CD14-positive monocyte (primary cell): ENCODE data around the gene OSBPL2. TPM values are rescaled to one million over a fixed set of nuclear protein-coding genes. Genes with fewer than 3 reads are reported as not detected.

Experiments used
- DNase-seq, 3 donors: peaks; one replicate each; pipeline ENCODE4 v3.0.0-alpha.2; 2011 to 2022
- H2AFZ ChIP-seq: 2 replicates; pipeline ENCODE4 v1.6.0; 2012; ENCODE audit warnings: mild to moderate bottlenecking, low read depth, low read length, inconsistent platforms; ENCODE audit not compliant: insufficient read depth, poor library complexity, severe bottlenecking
- H3K27ac ChIP-seq, 2 donors: 1 replicate in 1 of 2; 2 replicates in 1 of 2; pipeline ENCODE4 v1.5.1; 2012 to 2013; ENCODE audit warnings: low read length in 2 of 2, control low read depth in 1 of 2, inconsistent platforms in 1 of 2, low read depth in 1 of 2, mild to moderate bottlenecking in 1 of 2
- H3K27me3 ChIP-seq, 2 donors: one replicate each; pipeline versions ENCODE4 v1.6.0 to v1.6.1; 2011 to 2013; ENCODE audit warnings: low read length in 2 of 2; ENCODE audit not compliant: control insufficient read depth in 2 of 2, insufficient read depth in 2 of 2
- H3K36me3 ChIP-seq, 2 donors: replicated peaks in 1 of 2; 1 replicate in 1 of 2; 2 replicates in 1 of 2; pipeline versions ENCODE4 v1.5.1 to v1.6.1; 2012 to 2013; ENCODE audit warnings: low read length in 2 of 2, control low read depth in 1 of 2, inconsistent platforms in 1 of 2, mild to moderate bottlenecking in 1 of 2; ENCODE audit not compliant: insufficient read depth in 2 of 2, control insufficient read depth in 1 of 2
- H3K4me1 ChIP-seq, 2 donors: 1 replicate in 1 of 2; 2 replicates in 1 of 2; pipeline versions ENCODE4 v1.5.1 to v1.6.1; 2012 to 2013; ENCODE audit warnings: low read length in 2 of 2, control low read depth in 1 of 2, inconsistent platforms in 1 of 2, mild to moderate bottlenecking in 1 of 2, moderate library complexity in 1 of 2; ENCODE audit not compliant: insufficient read depth in 2 of 2, control insufficient read depth in 1 of 2
- H3K4me2 ChIP-seq: replicated peaks from 2 replicates; pipeline ENCODE3; 2012; ENCODE audit warnings: low read length, moderate library complexity, mild to moderate bottlenecking; ENCODE audit not compliant: poor library complexity, severe bottlenecking; ENCODE audit errors: extremely low read depth
- H3K4me3 ChIP-seq, 3 experiments: fragments of 200-600 bp in 1 of 3; sonication (generic) in 1 of 3; replicated peaks in 1 of 3; 1 replicate in 2 of 3; 2 replicates in 1 of 3; pipeline ENCODE4 v1.5.1; 2011 to 2013; ENCODE audit warnings: low read length in 3 of 3, mild to moderate bottlenecking in 3 of 3, control low read depth in 2 of 3, low read depth in 2 of 3, inconsistent platforms in 1 of 3, moderate library complexity in 1 of 3
- H3K79me2 ChIP-seq: 2 replicates; pipeline ENCODE4 v1.6.0; 2012; ENCODE audit warnings: mild to moderate bottlenecking, control low read depth, inconsistent platforms, low read length, moderate library complexity; ENCODE audit not compliant: insufficient read depth
- H3K9ac ChIP-seq: 2 replicates; pipeline ENCODE4 v1.6.0; 2017; ENCODE audit warnings: low read length, mild to moderate bottlenecking; ENCODE audit not compliant: insufficient read depth, poor library complexity, severe bottlenecking
- H3K9me3 ChIP-seq, 2 donors: replicated peaks in 1 of 2; 1 replicate in 1 of 2; 2 replicates in 1 of 2; pipeline versions ENCODE4 v1.5.1 to v1.6.1; 2012 to 2013; ENCODE audit warnings: low read length in 2 of 2, control low read depth in 1 of 2; ENCODE audit not compliant: control insufficient read depth in 1 of 2, insufficient read depth in 1 of 2
- H4K20me1 ChIP-seq: 2 replicates; pipeline ENCODE4 v1.6.0; 2012; ENCODE audit warnings: mild to moderate bottlenecking, low read length, control low read depth, moderate library complexity; ENCODE audit not compliant: insufficient read depth
- H3K27ac Mint-ChIP-seq, 7 donors: one replicate each; pipeline ENCODE4 v1.8.0; 2020; ENCODE audit warnings: mild to moderate bottlenecking in 7 of 7, mixed read lengths in 7 of 7, moderate library complexity in 6 of 7, inconsistent platforms in 2 of 7
- H3K27me3 Mint-ChIP-seq, 3 donors: one replicate each; pipeline ENCODE4 v1.8.0; 2021 to 2022; ENCODE audit warnings: low read depth in 3 of 3, mild to moderate bottlenecking in 3 of 3, mixed read lengths in 3 of 3, moderate library complexity in 3 of 3, inconsistent platforms in 1 of 3
- H3K36me3 Mint-ChIP-seq, 2 donors: one replicate each; pipeline ENCODE4 v1.8.0; 2020; ENCODE audit warnings: mixed read lengths in 2 of 2, inconsistent platforms in 1 of 2, mild to moderate bottlenecking in 1 of 2
- H3K4me1 Mint-ChIP-seq: one replicate; pipeline ENCODE4 v1.8.0; 2020; ENCODE audit warnings: mild to moderate bottlenecking, mixed read lengths
- H3K4me3 Mint-ChIP-seq, 2 donors: one replicate each; pipeline ENCODE4 v1.8.0; 2020; ENCODE audit warnings: mild to moderate bottlenecking in 2 of 2, mixed read lengths in 2 of 2, moderate library complexity in 1 of 2
- H3K9me3 Mint-ChIP-seq, 7 donors: one replicate each; pipeline ENCODE4 v1.8.0; 2020 to 2022; ENCODE audit warnings: mixed read lengths in 7 of 7, mild to moderate bottlenecking in 6 of 7, moderate library complexity in 6 of 7, inconsistent platforms in 2 of 7
- CTCF ChIP-seq: fragments of 200-600 bp; IDR thresholded peaks from one replicate; pipeline ENCODE4 v1.8.0; 2022; ENCODE audit warnings: antibody characterized with exemption, mild to moderate bottlenecking
- WGBS: methylation state at CpG from one replicate; pipeline ENCODE4 v1.1.5; 2013; ENCODE audit warnings: missing lambda C conversion rate; ENCODE audit not compliant: insufficient coverage; 5-methylcytosine and 5-hydroxymethylcytosine counted together
- intact Hi-C, 2 donors: fragments of 100-400 bp; cut with micrococcal nuclease; formaldehyde crosslinking; loops; one replicate each; pipeline versions ENCODE4 v1.15.0 to v1.15.1; 2023
- polyA plus RNA-seq, 3 donors: library from polyadenylated mRNA; depleted of rRNA in 1 of 3; unstranded in 2 of 3; stranded (reverse) in 1 of 3; fragments of 300-500 nt in 2 of 3; fragments of >200 nt in 1 of 3; fragmentation: Illumina TruSeq in 2 of 3; gene quantifications; 1 replicate in 2 of 3; 2 replicates in 1 of 3; pipeline ENCODE4 v1.2.3, GENCODE V29; 2012 to 2021

Gene OSBPL2
- polyA plus RNA-seq, 3 donors, result 12.9 to 29.1 (median 17.9) TPM

DNA sequence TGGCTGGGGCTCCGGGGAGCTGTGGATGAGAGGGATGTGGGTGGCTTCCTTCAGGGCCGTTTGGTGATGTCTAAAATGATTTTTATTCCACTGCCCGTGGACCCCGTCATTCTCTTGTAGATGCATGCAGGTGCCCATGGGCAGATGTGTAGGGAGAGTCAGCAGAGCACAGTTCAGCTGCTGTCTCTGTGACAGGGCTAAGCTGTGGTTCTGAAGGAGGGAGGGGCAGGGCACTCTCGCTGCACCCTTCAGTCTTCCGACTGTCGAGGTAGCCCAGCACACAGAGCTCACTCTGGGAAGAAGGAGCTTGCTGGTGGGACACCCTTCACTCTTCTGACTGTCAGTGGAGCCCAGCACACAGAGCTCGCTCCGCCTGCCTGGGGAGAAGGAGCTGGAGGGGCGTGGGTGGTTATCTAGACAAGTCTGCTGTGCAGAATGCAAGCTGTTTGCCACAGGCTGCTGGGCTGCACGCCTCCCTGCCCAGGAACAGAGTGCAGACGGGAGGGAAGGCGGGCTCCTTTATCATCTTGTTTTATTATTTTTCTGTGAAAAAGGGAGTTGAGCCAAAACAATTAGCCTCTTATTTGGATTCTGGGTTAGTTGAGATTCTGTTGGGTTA lies 36.1 kb downstream of the OSBPL2 start:
- H3K27me3 Mint-ChIP-seq, result peaks cover 0 to 2% (median 1%) of the 10 kb centered on the region in 3 donors

DNA sequence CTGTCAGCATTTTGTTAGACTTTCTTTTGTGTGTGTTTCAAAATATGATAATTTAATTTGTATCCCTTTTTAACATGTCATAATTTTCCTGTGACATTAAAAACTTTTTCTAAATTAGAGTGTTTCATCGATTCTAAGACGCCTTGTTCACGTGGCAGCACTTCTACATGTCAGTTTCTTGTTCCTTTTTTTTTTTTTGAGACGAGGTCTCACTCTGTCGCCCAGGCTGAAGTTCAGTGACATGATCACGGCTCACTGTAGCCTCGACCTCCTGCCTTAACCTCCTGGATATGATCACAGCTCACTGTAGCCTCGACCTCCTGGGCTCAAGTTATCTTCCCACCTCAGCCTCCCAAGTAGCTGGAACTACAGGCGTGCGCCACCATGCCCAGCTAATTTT lies 36.9 kb downstream of the OSBPL2 start:
- Mint-ChIP-seq H3K36me3 (peaks cover 73 to 91% of the 10 kb centered on the region in 2 donors), H3K27me3 (peaks cover 0 to 2% (median 1%) of the 10 kb centered on the region in 3 donors), H3K9me3 (no peaks in the 10 kb centered on the region), H3K4me3 (no peak overlapping the region), H3K4me1 (no peaks in the 10 kb centered on the region), H3K27ac (peak overlapping the region in 4 of 7 donors; percentile 46 to 77 (median 55))
- Histone ChIP-seq H3K27ac (no peak overlapping the region), H3K4me2 (no peak overlapping the region), H2AFZ (no peak overlapping the region), H3K4me1 (no peaks in the 10 kb centered on the region), H3K9me3 (no peaks in the 10 kb centered on the region), H4K20me1 (peaks cover 33% of the 10 kb centered on the region), H3K79me2 (no peaks in the 10 kb centered on the region), H3K27me3 (no peaks in the 10 kb centered on the region), H3K9ac (no peak overlapping the region), H3K36me3 (peaks cover 71 to 92% of the 10 kb centered on the region in 2 donors), H3K4me3 (no peak overlapping the region)
- TF ChIP-seq CTCF, result no peak
- 61% methylated on average over 8 of the region's 10 CpGs for WGBS
- intact Hi-C loops, result no loop called here
- DNase-seq, result no peak

More for the DNA sequence above, 36.1 kb downstream of the OSBPL2 start:
- Histone ChIP-seq H3K4me3 (no peak overlapping the region), H3K4me1 (no peaks in the 10 kb centered on the region), H3K27ac (no peak overlapping the region), H3K36me3 (peaks cover 70 to 92% of the 10 kb centered on the region in 2 donors), H4K20me1 (peaks cover 38% of the 10 kb centered on the region), H3K9me3 (no peaks in the 10 kb centered on the region), H3K4me2 (no peak overlapping the region), H3K9ac (no peak overlapping the region), H3K79me2 (no peaks in the 10 kb centered on the region), H2AFZ (no peak overlapping the region), H3K27me3 (no peaks in the 10 kb centered on the region)
- intact Hi-C loops, result no loop called here
- Mint-ChIP-seq H3K4me3 (peak overlapping the region in 1 of 2 donors; percentile 52), H3K36me3 (peaks cover 71 to 89% of the 10 kb centered on the region in 2 donors), H3K4me1 (no peaks in the 10 kb centered on the region), H3K27ac (no peak overlapping the region), H3K9me3 (no peaks in the 10 kb centered on the region)
- DNase-seq, result no peak
- 95% methylated on average over 10 of the region's 13 CpGs for WGBS
- no peak for TF ChIP-seq CTCF
